Hippocampal formation (tissue), 2 donors: ENCODE results near the gene LARP4B.
"Not testable (repeated sequence)": the region's sequence is repeated elsewhere in the genome, so short reads cannot be mapped to it uniquely, and the experiment has no call there.

ENCODE experiments used
- DNase-seq, 2 donors: peaks; one replicate each; lab custom pipeline; 2025; lab: John Stamatoyannopoulos, UW

Gene LARP4B

GRCh38 chr10:786633-787474 is 144.7 kb downstream of the LARP4B start:
- DNase-seq: no peak

GRCh38 chr10:785861-786214 is 145.7 kb downstream of the LARP4B start:
- DNase-seq: no peak

- no peak for DNase-seq
Observed at GRCh38 chr10:785089-785860, 146.2 kb downstream of the LARP4B start.

- DNase-seq: peak; percentile 12 to 23
Observed at GRCh38 chr10:784403-785088, 147.0 kb downstream of the LARP4B start.

GRCh38 chr10:782751-783648 is 148.5 kb downstream of the LARP4B start:
- DNase-seq: no peak

GRCh38 chr10:780536-781524 is 150.7 kb downstream of the LARP4B start:
- no peak for DNase-seq

- no peak for DNase-seq
Observed at GRCh38 chr10:778626-779330, 152.7 kb downstream of the LARP4B start.

GRCh38 chr10:777913-778479 is 153.5 kb downstream of the LARP4B start:
- DNase-seq: no peak

GRCh38 chr10:776772-777171 is 154.7 kb downstream of the LARP4B start:
- no peak for DNase-seq

- peak in 1 of 2 donors; percentile 7 for DNase-seq
Observed at GRCh38 chr10:775245-776075, 156.0 kb downstream of the LARP4B start.

- DNase-seq: no peak
Observed at GRCh38 chr10:774661-775244, 156.8 kb downstream of the LARP4B start.

GRCh38 chr10:774223-774622 is 157.3 kb downstream of the LARP4B start:
- DNase-seq: no peak

- DNase-seq: no peak
Observed at GRCh38 chr10:773562-774161, 157.8 kb downstream of the LARP4B start.

- DNase-seq: no peak
Observed at GRCh38 chr10:772227-772637, 159.3 kb downstream of the LARP4B start.

GRCh38 chr10:771647-772046 is 159.9 kb downstream of the LARP4B start:
- no peak for DNase-seq

GRCh38 chr10:770975-771374 is 160.5 kb downstream of the LARP4B start:
- DNase-seq: no peak

- DNase-seq: not testable (repeated sequence)
Observed at GRCh38 chr10:770048-770712, 161.3 kb downstream of the LARP4B start.
